HG03342 (cell line): ENCODE results near the gene HCAR1.
"Not testable (repeated sequence)": the region's sequence is repeated elsewhere in the genome, so short reads cannot be mapped to it uniquely, and the experiment has no call there.

ENCODE experiments used
- ATAC-seq: cut with Tn5 transposase; IDR thresholded peaks from one replicate; pipeline ENCODE4 v1.9.1; 2021; ENCODE audit warnings: mild to moderate bottlenecking, moderate library complexity; ENCODE audit not compliant: unreplicated experiment

HCAR1 gene, protein sequence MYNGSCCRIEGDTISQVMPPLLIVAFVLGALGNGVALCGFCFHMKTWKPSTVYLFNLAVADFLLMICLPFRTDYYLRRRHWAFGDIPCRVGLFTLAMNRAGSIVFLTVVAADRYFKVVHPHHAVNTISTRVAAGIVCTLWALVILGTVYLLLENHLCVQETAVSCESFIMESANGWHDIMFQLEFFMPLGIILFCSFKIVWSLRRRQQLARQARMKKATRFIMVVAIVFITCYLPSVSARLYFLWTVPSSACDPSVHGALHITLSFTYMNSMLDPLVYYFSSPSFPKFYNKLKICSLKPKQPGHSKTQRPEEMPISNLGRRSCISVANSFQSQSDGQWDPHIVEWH

DNA sequence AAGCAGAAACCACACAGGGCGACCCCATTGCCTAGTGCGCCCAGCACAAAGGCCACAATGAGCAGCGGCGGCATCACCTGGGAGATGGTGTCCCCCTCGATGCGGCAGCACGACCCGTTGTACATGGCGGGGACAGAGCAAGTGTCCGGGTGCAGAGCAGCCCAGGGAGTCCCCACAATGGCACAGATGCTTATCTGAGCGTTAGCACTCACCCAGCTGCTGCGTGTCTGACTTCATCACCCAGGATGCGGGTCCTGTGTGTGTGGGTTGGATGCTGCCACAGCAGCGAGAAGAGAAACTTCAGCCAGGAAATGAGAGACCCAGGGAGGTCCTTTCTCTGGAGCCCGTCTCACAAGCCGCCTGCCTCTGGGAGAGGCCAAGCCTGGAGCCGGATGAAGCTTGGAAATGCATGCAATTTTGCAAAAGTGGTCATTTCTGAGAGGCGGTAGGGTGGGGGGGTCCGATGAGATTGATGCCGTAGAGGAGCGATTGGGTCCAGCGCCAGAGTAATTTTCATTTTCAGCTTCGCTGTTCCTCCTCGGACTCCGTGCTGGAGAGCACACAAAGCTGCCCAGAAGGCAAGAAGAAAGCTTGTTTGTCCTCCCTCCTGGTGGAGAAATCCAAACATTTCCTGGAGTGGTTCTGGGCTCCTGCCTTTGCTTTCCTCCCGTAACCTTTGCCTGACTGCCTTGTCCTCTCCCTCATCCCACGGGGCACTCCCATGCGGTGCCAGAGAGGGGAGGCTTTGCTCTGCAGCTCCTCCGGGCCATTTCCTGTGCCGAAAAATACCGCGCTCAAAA is at the start of gene HCAR1:
TSS of gene HCAR1 (minus strand) at position 630 of the 800 bp plus-strand sequence. CDS start at position 125, 505 bp downstream.
- ATAC-seq, result no peak

GRCh38 chr12:122757568-122757967 is 26.9 kb upstream of the HCAR1 start:
- no peak for ATAC-seq

DNA sequence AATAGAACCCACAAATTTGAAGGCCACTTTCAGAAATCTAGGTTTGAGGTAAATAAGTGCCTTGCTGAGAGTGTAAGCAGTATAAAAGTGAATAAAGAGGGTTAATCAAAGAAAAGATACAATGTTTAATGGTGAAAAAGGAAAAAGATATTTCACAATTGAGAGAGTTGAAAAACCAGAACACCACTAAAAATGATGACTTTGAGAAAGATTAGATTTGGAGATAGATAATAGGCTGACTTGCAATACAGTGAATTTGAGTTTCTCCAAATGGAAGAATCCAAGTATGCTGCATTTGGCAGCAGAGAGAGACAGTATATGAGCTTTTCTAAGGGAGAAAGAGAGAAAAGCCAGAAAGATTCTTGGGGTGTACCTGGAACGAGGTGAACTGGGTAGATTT is 24.1 kb upstream of the HCAR1 start:
- ATAC-seq, result no peak

DNA sequence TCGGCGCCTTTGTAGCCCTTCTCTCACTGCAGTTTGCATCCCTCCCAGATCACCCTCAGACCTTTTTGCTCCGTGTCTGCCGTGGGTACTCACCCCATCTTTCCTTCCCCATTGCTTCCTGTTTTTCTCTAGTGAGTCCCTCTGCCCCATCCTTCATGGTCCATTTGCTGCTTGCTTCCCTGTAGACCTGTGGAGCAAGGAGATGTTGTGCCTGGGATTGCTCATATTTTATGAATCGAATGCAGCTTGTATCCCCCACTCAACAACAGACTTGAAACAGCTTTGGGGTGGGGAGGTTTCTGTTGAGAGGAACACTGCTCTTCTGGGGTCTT is 22.6 kb upstream of the HCAR1 start:
- ATAC-seq, result no peak

DNA sequence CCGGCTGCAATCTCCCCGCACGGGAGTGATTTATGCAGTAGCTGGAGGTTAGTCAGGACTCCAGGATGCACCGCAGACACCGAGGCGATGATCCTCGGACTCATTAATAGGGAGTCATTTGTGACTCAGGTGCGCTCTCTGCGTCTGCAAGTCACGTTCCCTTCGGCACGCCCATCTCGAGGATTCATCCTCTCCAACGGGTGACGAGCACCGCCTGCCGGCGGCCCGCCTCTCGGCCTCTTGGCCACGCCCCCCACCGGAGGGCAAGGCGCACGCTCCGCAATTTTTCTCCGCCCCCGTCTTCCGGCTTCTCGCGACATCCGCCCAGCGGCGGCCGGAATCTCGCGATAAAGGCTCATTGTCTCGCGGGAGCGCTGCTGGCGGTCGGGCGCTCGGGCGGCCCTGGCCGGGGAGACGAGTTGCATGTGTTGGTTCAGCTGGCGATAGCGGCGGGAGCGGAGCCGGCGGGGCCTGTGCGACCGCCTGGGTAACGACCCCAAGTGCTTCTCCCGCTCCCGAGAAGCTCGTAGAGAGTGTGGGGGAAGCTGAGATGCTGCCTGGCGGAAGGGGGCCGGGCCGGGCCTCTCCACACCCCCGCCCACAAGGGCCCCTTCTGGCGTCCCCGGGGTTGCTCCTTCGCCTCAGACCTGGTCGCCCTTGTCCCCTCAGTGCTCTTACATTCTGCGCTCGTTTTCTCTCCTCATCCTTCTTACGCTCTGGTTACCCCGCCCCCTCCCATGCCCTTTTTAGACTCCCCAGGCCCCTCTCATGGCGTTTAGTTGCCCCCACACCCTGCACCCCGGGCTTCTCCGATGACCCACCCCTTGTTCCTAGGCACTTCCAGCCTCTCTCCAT is 22.0 kb upstream of the HCAR1 start, which contains the start of gene DENR:
TSS of gene DENR (plus strand) at position 361 of the 855 bp plus-strand sequence. CDS start 878 bp downstream, outside the sequence.
- ATAC-seq, result peak; percentile 96

DNA sequence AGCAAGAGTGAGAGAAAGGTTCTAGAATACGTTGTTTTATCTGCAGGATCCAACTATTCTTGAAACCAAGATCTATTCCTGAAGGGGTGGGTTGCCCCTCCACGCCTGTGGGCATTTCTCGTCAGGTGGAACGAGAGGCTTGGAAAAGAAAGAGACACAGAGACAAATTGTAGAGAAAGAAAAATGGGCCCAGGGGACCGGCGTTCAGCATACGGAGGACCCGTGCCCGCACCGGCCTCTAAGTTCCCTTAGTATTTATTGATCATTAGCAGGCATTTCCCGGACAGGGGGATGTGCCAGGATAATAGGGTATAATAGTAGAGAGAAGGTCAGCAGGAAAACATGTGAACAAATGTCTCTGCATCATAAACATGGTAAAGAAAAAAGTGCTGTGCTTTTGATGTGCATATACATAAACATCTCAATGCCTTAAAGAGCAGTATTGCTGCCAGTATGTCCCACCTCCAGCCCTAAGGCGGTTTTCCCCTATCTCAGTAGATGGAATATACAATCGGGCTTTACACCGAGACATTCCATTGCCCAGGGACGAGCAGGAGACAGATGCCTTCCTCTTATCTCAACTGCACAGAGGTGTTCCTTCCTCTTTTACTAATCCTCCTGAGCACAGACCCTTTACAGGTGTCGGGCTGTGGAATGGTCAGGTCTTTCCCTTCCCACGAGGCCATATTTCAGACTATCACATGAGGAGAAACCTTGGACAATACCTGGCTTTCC is 20.3 kb upstream of the HCAR1 start:
- not testable (repeated sequence) for ATAC-seq

DNA sequence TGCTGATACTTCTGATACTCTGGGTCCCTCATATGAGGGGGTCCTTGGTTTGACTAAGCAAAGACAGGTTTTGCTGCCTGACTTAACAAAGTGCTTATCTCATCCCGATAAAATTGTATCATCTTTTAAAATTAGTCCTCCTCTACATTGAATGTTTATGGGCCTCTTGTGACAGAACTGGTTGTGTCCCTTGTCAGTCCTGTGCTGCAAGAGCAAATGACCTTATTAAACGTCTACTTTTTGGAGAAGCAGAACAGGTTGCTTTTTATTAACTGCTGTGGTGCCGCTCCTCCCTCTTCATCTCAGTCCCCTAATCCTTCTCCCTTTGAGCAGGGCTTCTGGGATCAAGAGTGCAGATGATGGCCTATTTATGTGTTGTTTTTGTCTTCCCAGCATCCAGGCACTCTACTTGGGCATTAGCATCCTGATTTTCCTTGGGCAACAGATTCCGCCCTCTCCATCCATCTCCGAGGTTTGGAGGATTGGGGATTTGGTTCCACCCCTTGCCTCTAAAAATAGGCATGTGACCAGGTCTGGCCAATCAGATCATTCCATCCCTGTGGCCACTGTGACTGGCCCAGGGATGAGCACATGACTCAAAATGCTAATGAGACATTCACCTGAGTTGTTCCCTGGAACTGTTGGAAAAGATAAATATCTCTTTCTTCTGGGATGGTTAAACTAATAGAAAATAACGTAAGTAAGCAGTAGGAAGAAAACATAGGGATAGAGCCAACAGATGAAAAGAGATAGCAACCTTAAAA is 19.1 kb upstream of the HCAR1 start:
- ATAC-seq, result no peak

DNA sequence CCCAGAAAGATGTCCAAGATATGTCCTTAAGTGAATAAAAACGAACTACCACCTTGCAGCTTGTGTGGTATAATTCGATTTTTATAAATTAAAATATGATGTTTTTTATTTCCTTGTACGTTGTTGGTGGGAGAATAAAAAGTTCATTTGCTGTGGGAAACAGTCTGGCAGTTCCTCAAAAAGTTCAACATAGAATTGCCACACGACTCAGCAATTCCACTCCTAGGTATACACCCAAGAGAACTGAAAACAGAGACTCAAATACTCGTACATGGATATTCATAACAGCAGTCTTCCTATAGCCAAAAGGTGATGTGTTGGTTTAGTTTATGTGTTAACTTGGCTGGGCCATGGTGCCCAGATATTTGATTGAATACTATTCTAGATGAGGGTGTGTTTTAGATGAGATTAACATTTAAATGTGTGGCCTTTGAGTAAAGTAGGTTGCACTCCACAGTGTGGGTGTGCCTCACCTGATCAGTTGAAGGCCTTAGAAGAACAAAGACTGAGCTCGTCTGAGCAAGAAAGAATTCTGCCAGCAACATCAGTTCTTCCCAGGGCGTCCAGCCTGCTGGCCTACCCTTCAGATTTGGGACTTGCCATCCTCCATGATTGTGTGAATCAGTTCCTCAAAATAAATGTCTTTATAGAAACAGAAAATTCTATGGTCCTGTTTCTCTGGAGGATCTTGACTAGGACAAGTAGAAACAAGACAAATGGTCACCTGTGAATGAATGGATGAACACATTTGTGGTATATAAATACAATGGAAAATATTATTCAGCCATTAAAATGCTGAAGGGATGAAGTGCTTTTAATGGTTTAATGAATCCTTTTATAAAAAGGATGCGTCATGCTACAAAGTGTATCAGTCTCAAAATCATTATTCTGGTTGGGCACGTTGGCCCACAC is 16.8 kb upstream of the HCAR1 start:
- ATAC-seq, result no peak

- no peak for ATAC-seq
These were observed 13.4 kb upstream of the HCAR1 start for GRCh38 chr12:122743895-122744525.

GRCh38 chr12:122740351-122740750 is 9.7 kb upstream of the HCAR1 start:
- no peak for ATAC-seq

- no peak for ATAC-seq
These were observed 7.9 kb upstream of the HCAR1 start for GRCh38 chr12:122738571-122738970.

GRCh38 chr12:122732611-122733010 is 2.0 kb upstream of the HCAR1 start:
- no peak for ATAC-seq

GRCh38 chr12:122732170-122732569 is 1.5 kb upstream of the HCAR1 start:
- no peak for ATAC-seq

DNA sequence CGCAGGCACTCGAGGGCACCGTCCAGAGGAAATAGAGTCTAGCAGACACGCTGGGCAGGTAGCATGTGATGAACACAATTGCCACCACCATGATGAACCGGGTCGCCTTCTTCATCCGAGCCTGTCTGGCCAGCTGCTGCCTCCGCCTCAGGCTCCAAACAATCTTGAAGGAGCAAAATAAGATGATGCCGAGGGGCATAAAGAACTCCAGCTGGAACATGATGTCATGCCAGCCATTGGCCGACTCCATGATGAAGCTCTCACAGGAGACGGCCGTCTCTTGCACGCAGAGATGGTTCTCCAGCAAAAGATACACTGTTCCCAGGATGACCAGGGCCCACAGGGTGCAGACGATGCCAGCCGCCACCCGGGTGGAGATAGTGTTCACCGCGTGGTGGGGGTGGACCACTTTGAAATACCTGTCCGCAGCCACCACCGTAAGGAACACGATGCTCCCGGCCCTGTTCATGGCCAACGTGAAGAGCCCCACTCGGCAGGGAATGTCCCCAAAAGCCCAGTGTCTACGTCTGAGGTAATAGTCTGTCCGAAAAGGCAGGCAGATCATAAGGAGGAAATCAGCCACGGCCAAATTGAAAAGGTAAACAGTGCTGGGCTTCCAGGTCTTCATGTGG is 945 bp downstream of the HCAR1 start:
- ATAC-seq, result no peak

GRCh38 chr12:122726080-122726558 is 4.5 kb downstream of the HCAR1 start:
- no peak for ATAC-seq

- no peak for ATAC-seq
These were observed 5.1 kb downstream of the HCAR1 start for GRCh38 chr12:122725452-122726079.

GRCh38 chr12:122724641-122725243 is 5.9 kb downstream of the HCAR1 start:
- no peak for ATAC-seq
